Right ventricle myocardium superior (tissue), 1 donor: ENCODE data around the gene CAVIN2. TPM values are rescaled to one million over a fixed set of nuclear protein-coding genes. Genes with fewer than 3 reads are reported as not detected.
A peak's percentile ranks its signal among the peaks of the same experiment; 100 is the strongest.
"Not testable (repeated sequence)": the region's sequence is repeated elsewhere in the genome, so short reads cannot be mapped to it uniquely, and the experiment has no call there.

Source experiments
- ATAC-seq: fragments of 200-7000 bp; cut with Tn5 transposase; one replicate; pipeline ENCODE4 v1.9.1; 2020; ENCODE audit warnings: mild to moderate bottlenecking; ENCODE audit not compliant: poor library complexity
- DNase-seq: peaks from one replicate; pipeline ENCODE4 v3.0.0-alpha.2; 2020
- intact Hi-C: fragments of 100-400 bp; cut with DNase I; formaldehyde crosslinking; loops from one replicate; pipeline ENCODE4 v1.11.2; 2022
- total RNA-seq: library from RNA; stranded (reverse); fragmentation: NEBNext Ultra II Directional; extraction: Animal tissue kit (Norgen Biotek cat#: 25700); gene quantifications from one replicate; pipeline ENCODE4 v1.2.1, GENCODE V29; 2021
- donor health status: DM: no; HTN: yes; CAD: no; lungs with severe emphysema.

Gene CAVIN2
- total RNA-seq, 1 donor from 2014 or later, result 104 TPM

DNA sequence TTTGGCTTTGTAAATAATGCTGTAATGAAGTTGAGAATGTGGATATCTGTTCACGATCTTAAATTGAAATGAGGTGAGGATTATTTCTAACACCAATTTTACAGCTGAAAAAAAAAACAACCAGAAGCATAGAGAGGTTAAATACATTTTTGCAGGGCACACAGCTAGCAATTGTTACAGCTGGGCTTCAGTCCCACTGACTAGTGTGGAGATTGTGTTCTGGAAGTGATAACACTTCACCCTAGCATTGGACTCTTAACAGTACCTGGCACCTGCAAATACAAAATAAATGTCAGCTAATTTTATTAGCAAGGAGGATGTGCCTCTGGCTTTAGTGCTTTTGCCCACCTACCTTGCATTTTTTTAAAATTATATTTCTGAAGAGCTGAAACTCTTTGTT, 28.8 kb downstream of the CAVIN2 start:
- ATAC-seq, result peak; percentile 86
- no peak for DNase-seq
- intact Hi-C loops, result loop anchor here (10.0 kb wide), 1 partner anchor 97 kb away; no protein-coding TSS in a partner anchor

DNA sequence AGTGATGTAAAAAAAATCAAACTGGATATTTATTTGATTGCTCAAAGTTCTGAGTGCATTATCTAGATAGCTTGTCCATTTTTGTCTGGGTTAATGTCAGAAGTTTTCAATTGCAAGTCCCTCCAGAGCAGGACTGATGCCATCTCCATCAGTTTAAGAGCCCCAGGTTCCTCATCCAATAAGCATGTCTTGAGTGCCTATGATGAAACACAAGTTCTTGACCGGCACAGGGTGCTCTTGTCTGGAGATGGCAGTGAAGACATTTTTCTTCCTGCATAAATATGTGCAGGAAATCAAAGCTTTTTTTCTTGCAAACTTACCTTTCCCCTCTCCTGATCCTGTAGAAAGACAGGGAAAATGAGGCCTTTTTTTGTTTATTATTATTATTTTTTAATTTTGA, 31.9 kb downstream of the CAVIN2 start:
- intact Hi-C loops, result loop anchor here (10.0 kb wide), 1 partner anchor 100 kb away; no protein-coding TSS in a partner anchor
- no peak for DNase-seq
- no peak for ATAC-seq

DNA sequence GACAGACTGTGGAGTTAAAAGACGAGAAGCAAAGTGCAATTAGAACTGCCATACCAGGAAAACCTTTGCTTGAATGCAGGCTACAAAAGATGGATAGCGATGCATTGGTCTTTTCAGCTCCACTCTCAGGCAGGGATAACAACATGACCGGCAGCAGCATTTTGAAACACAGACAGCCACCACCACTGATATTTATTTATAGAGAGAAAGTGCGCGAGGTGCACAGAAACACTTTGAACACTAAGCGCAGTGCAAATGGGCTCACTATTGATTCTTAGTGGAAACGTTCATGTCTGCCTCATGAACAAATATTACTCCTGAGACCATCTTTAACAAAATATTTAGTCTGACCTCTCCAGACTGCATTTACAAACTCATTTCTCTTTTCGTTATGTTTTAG, 32.9 kb downstream of the CAVIN2 start:
- ATAC-seq (no peak), DNase-seq (no peak)
- intact Hi-C loops, result loop anchor here (10.0 kb wide), 1 partner anchor 101 kb away; no protein-coding TSS in a partner anchor

DNA sequence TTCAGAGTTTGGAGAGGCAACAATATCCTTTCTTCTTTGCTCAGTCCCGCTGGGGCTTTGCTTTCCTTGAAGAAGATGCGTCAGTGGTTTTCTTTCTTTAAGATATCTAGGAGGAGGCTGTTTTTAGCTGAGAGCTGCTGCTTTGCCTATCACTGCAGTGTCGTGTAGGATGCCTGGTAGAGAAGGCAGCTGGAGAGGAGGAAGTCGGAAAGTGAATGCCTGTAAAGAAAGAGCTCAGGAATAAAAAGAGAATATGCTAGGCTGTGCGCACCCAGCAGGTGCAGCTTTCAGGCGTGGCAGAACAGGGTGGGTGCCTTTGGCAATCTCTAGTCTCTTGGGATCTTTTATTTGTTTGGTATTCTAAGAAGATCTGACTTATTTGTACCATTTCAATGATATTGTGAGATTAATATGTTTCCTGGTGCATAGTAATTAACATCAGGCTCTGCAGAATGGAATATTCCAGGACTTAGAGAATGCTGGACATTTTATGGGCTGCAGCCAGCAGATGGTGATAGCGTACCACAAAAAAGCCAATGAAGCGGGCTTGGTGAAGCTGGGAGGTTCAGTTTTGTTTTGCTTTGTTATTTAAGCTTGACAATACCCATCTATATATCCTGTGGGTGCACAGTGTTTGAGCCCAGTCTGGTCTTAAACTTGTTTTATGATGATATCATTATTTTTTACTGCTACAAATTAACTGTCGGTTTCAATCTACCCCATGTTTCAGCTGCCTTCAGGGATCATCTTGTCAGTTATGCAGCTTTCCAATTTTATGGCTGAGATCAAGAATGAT, 34.9 kb downstream of the CAVIN2 start:
- intact Hi-C loops, result loop anchor here (1.0 to 10.0 kb wide), 2 partner anchors 103 to 350 kb away; no protein-coding TSS in a partner anchor
- ATAC-seq (peak; percentile 96), DNase-seq (peak; percentile 55)

- no peak for ATAC-seq
- intact Hi-C loops, result no loop called here
- no peak for DNase-seq
Observed at GRCh38 chr2:191806396-191806795, 40.5 kb downstream of the CAVIN2 start.

- intact Hi-C loops, result no loop called here
- ATAC-seq (no peak), DNase-seq (no peak)
Observed at GRCh38 chr2:191804766-191805165, 42.1 kb downstream of the CAVIN2 start.

DNA sequence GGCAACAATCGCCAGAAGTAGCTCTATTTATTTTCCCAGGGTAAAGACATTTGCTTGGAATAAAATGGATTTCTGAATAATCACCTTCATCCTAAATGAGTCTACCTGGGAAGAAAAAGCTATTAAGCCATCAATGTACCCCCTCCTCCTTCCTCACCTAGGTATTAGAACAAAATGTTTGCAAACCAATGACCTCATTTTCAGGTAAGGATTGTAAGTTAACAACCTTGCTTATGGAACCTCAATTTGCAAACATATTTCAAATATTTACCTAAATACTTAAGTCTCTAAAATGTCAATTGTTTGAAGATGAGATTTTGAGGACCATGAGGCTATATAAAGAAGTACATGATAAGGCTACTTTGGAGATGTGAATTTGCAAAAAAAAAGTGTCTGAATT, 43.9 kb downstream of the CAVIN2 start:
- intact Hi-C loops, result no loop called here
- ATAC-seq, result no peak
- no peak for DNase-seq

DNA sequence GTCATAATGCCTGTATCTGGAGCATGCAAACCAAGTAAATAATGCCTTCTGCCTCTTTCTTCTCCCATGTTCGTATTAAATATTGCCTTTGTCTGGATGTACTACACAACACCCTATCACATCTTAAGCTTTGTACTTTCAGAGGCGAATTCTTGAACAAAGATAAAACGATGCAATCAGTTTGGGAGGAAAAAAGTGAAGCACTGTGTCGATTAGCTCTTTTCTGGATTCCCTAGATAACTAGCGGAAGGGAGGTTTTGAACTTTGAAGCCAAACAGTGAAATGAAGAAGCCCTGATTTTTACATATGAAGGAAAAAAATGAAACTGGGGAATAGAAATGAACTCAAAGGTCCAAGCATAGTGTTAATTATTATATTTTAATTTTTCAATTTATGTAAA, 44.7 kb downstream of the CAVIN2 start:
- no peak for ATAC-seq
- no peak for DNase-seq

DNA sequence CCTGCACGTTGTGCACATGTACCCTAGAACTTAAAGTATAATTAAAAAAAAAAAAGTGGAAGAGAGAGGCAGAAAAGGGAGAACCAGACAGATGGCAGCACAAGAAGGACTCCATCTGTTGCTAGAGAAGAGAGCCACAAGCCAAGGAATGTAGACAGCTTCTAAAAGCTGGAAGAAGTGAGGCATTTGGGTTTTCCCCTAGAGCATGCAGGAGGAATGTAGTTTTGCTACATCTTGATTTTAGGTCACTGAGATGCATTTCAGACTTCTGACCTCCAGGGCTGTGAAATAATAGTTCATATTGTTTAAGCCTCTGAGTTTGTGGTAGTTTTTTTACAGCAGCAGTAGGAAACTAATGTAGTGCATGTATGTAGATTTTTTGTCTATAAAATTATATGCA, 46.0 kb downstream of the CAVIN2 start:
- no peak for DNase-seq
- intact Hi-C loops, result no loop called here
- no peak for ATAC-seq

More for the DNA sequence above, 44.7 kb downstream of the CAVIN2 start:
- intact Hi-C loops, result no loop called here

DNA sequence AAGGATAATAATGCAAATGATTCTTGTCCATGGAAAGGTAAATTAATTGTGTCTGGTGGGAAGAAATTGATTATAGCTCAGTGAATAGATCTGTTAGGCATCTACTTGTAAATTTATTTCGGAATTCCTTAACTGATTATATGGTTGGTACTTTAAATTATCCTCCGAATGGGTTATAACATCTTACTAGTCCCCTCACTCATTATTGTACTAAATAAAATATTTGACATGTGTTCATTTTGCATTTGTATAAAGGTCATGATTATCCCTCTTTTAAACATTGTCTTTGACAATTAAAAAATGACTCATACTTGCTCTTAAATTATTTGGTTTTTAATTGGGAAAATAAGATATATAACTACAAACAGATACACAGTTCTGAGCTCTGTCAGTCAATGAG, 47.4 kb downstream of the CAVIN2 start:
- DNase-seq (no peak), ATAC-seq (no peak)
- intact Hi-C loops, result no loop called here

DNA sequence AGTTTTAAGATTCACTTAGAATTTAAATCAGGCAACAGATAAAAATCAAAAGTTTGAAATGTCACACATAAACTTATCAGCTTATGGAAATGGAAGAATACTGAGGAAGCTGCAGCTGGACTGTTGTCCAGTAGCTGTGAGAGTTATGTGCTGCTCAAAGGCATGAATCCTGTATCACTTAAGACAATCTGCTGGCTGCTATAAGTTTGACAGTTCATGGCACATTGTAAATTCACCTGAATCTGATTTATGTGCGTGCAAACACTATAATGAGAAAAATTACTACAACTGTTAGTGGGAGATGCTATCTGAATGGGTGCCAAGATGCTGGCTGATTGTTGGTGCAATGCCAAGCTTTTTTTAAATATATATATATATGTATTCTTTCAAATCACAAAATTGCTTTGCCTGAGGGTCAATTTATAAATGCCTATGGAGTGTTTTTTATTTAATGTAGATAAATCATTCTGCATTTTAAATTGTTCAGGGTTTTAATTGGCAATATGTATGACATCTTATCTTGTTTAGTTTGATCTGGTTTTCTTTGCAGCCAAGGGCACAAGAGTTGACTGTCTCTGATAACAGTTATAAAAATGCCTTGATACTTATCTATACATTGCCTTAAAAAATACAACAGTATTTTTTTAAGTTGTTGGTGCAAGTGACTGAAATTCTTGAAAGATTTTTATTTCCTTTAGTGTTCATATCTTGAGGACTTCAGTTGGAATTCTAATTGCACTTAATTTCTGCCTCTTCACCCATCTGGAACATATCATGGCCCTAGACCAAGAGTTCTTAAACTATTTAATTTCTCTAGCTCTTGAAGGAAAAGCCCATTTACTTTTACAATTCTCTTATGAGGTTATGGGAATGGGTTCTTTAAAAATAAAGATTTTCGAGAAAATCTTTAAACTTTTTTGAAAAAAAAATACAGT, 48.7 kb downstream of the CAVIN2 start:
- ATAC-seq (no peak), DNase-seq (no peak)
- intact Hi-C loops, result no loop called here

GRCh38 chr2:191797500-191797899, 49.4 kb downstream of the CAVIN2 start:
- no peak for DNase-seq
- no peak for ATAC-seq
- intact Hi-C loops, result no loop called here

- DNase-seq (no peak), ATAC-seq (no peak)
- intact Hi-C loops, result no loop called here
Observed at GRCh38 chr2:191795715-191796114, 51.2 kb downstream of the CAVIN2 start.

DNA sequence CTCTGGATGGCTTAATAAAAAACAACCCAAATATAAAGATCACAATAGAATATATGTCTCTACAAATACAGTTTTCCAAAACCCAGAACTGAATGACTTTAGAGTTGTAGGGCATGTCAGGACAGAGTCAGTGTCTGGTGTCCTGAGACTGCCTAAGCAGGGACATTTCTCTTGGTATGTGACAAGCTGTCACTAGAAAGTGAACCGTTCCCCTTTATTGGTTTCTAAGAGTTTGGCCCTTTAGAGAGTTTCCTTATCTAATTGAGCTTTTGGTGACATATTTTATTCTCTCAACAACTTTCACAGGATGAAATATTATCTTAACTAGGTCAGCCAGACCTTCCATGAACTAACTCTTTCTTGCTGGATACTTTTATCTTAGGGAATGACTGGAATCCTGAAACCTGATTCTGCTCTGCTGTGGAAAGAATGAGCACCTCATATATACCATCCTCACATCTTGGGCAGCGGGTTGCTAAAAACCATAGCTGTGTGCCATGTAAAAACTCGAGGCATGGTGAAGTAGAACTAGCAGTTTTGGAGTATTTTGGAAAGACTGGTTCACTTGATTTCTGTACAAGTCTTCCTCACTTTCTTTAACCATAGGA, 54.8 kb downstream of the CAVIN2 start:
- intact Hi-C loops, result no loop called here
- no peak for DNase-seq
- ATAC-seq, result no peak

DNA sequence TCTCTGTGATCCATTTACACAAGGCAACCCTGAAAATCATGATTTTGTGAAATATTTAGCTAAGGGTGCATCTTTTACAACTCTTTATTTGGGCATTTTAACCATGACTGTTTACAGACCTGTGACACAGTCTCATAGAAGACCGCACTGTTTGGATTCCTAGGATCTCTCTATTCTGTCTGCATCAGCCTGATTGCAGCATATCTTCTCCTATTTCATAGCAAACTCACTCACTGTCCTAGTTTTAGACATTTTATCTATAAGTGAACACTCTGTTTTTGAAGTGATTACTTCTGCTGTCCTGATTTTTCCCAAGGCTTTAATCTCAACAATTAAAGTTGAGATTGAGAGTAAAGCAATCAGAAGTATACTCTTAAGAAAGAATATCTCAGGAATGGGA, 56.2 kb downstream of the CAVIN2 start:
- DNase-seq (no peak), ATAC-seq (no peak)
- intact Hi-C loops, result no loop called here

GRCh38 chr2:191789796-191790195, 57.1 kb downstream of the CAVIN2 start:
- intact Hi-C loops, result no loop called here
- ATAC-seq (no peak), DNase-seq (no peak)

- DNase-seq, result no peak
- intact Hi-C loops, result no loop called here
- no peak for ATAC-seq
Observed at GRCh38 chr2:191786694-191787093, 60.2 kb downstream of the CAVIN2 start.

DNA sequence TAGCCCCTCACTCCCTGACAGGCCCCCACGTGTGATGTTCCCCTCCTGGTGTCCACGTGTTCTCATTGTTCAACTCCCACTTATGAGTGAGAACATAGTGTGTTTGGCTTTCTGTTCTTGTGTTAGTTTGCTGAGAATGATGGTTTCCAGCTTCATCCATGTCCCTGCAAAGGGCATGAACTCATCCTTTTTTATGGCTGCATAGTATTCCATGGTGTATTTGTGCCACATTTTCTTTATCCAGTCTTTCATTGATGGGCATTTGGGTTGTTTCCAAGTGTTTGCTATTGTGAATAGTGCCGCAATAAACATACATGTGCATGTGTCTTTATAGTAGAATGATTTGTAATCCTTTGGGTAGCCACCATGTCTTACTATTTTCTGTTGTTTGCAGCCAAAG, 61.2 kb downstream of the CAVIN2 start:
- intact Hi-C loops, ATAC-seq, DNase-seq: not testable (repeated sequence)
